Posterior vena cava (tissue), 2 donors: ENCODE data around the gene SPEN. TPM values are rescaled to one million over a fixed set of nuclear protein-coding genes. Genes with fewer than 3 reads are reported as not detected.
"Not testable (repeated sequence)": the region's sequence is repeated elsewhere in the genome, so short reads cannot be mapped to it uniquely, and the experiment has no call there.

Source experiments
- DNase-seq: peaks from one replicate; pipeline ENCODE4 v3.0.0-alpha.2; 2020; ENCODE audit warnings: low spot score
- intact Hi-C, 2 donors: fragments of 100-400 bp; cut with DNase I; formaldehyde crosslinking; loops; one replicate each; pipeline versions ENCODE4 v1.14.1 to v1.14.2; 2022 to 2023
- total RNA-seq, 2 donors: library from RNA; stranded (reverse); fragmentation: NEBNext Ultra II Directional; extraction: Animal tissue kit (Norgen Biotek cat#: 25700); gene quantifications; one replicate each; pipeline ENCODE4 v1.2.1, GENCODE V29; 2021
- donor health status: DM: yes; HTN: yes; CAD: no.
- donor health status: DM: yes; HTN: yes; CAD: no.

SPEN gene
- total RNA-seq, 2 donors from 2014 or later, result 59.9 to 68.5 TPM

- intact Hi-C loops, result loop anchor here in 1 of 2 donors (10.0 kb wide), 1 partner anchor 948 kb away; no protein-coding TSS in a partner anchor
- peak; percentile 85 for DNase-seq
Measured at GRCh38 chr1:15833069-15833679, 14.3 kb upstream of the SPEN start.

GRCh38 chr1:15833842-15834405, 13.6 kb upstream of the SPEN start:
- intact Hi-C loops, result loop anchor here in 1 of 2 donors (10.0 kb wide), 1 partner anchor 949 kb away; no protein-coding TSS in a partner anchor

GRCh38 chr1:15834406-15835204, 12.9 kb upstream of the SPEN start:
- peak; percentile 94 for DNase-seq
- intact Hi-C loops, result loop anchor here in 1 of 2 donors (10.0 kb wide), 1 partner anchor 950 kb away; no protein-coding TSS in a partner anchor

More at GRCh38 chr1:15833842-15834405, 13.6 kb upstream of the SPEN start:
- DNase-seq, result no peak

GRCh38 chr1:15835205-15835740, 12.2 kb upstream of the SPEN start:
- DNase-seq, result no peak
- intact Hi-C loops, result loop anchor here in 1 of 2 donors (10.0 kb wide), 1 partner anchor 950 kb away; no protein-coding TSS in a partner anchor

GRCh38 chr1:15835741-15836510, 11.6 kb upstream of the SPEN start:
- DNase-seq, result peak; percentile 100
- intact Hi-C loops, result loop anchor here in 1 of 2 donors (10.0 kb wide), 1 partner anchor 951 kb away; no protein-coding TSS in a partner anchor

GRCh38 chr1:15836511-15836771, 11.1 kb upstream of the SPEN start:
- intact Hi-C loops, result loop anchor here in 1 of 2 donors (10.0 kb wide), 1 partner anchor 952 kb away; no protein-coding TSS in a partner anchor
- DNase-seq, result not testable (repeated sequence)

GRCh38 chr1:15836772-15837669, 10.5 kb upstream of the SPEN start:
- intact Hi-C loops, result loop anchor here in 1 of 2 donors (10.0 kb wide), 1 partner anchor 952 kb away; no protein-coding TSS in a partner anchor
- peak; percentile 87 for DNase-seq

GRCh38 chr1:15837931-15838330, 9.6 kb upstream of the SPEN start:
- intact Hi-C loops, result loop anchor here in 1 of 2 donors (10.0 kb wide), 1 partner anchor 953 kb away; no protein-coding TSS in a partner anchor
- DNase-seq, result no peak

GRCh38 chr1:15838721-15839120, 8.8 kb upstream of the SPEN start:
- DNase-seq, result no peak
- intact Hi-C loops, result loop anchor here in 1 of 2 donors (10.0 kb wide), 1 partner anchor 954 kb away; no protein-coding TSS in a partner anchor

GRCh38 chr1:15843826-15844572, 3.5 kb upstream of the SPEN start:
- intact Hi-C loops, result loop anchor here (5.0 to 10.0 kb wide), 2 partner anchors 49 to 1083 kb away; no protein-coding TSS in a partner anchor
- no peak for DNase-seq

GRCh38 chr1:15846056-15846455, 1.5 kb upstream of the SPEN start:
- DNase-seq, result not testable (repeated sequence)
- intact Hi-C loops, result loop anchor here in 1 of 2 donors (5.0 to 10.0 kb wide), 2 partner anchors 41 to 51 kb away; no protein-coding TSS in a partner anchor

GRCh38 chr1:15847893-15848142, 311 bp downstream of the SPEN start:
- DNase-seq, result no peak
- intact Hi-C loops, result loop anchor here in 1 of 2 donors (5.0 to 10.0 kb wide), 2 partner anchors 39 to 53 kb away; no protein-coding TSS in a partner anchor

- peak; percentile 85 for DNase-seq
- intact Hi-C loops, result loop anchor here in 1 of 2 donors (5.0 to 10.0 kb wide), 2 partner anchors 39 to 54 kb away; no protein-coding TSS in a partner anchor
Measured at GRCh38 chr1:15848143-15848928, 829 bp downstream of the SPEN start.

- intact Hi-C loops, result loop anchor here in 1 of 2 donors (5.0 to 10.0 kb wide), 2 partner anchors 38 to 54 kb away; no protein-coding TSS in a partner anchor
Measured at GRCh38 chr1:15848929-15849774, 1.6 kb downstream of the SPEN start.

GRCh38 chr1:15849775-15850324, 2.3 kb downstream of the SPEN start:
- intact Hi-C loops, result loop anchor here in 1 of 2 donors (5.0 to 10.0 kb wide), 2 partner anchors 37 to 55 kb away; no protein-coding TSS in a partner anchor
- no peak for DNase-seq

More at GRCh38 chr1:15848929-15849774, 1.6 kb downstream of the SPEN start:
- DNase-seq, result peak; percentile 95
